Activated CD4-positive, alpha-beta T cell treated with anti-CD3 and anti-CD28 coated beads, Interleukin-2, amount 10 ng/mL, durations not matched to agents 24 days and 14 days (primary cell): ENCODE results near the gene C2CD4C. TPM values are rescaled to one million over a fixed set of nuclear protein-coding genes. Genes with fewer than 3 reads are reported as not detected.
"Not testable (repeated sequence)": the region's sequence is repeated elsewhere in the genome, so short reads cannot be mapped to it uniquely, and the experiment has no call there.

Experiments used
- DNase-seq: peaks from one replicate; pipeline ENCODE4 v3.0.0; 2022
- H3K27ac Mint-ChIP-seq: one replicate; pipeline ENCODE4 v1.8.0; 2022; ENCODE audit warnings: mild to moderate bottlenecking, mixed read lengths
- H3K27me3 Mint-ChIP-seq: one replicate; pipeline ENCODE4 v1.8.0; 2022; ENCODE audit warnings: mixed read lengths
- H3K36me3 Mint-ChIP-seq: one replicate; pipeline ENCODE4 v1.8.0; 2022; ENCODE audit warnings: low read depth, mild to moderate bottlenecking, mixed read lengths
- H3K4me1 Mint-ChIP-seq: one replicate; pipeline ENCODE4 v1.8.0; 2021; ENCODE audit warnings: mixed read lengths
- H3K4me3 Mint-ChIP-seq: one replicate; pipeline ENCODE4 v1.8.0; 2022; ENCODE audit warnings: mild to moderate bottlenecking, moderate library complexity, mixed read lengths
- H3K9me3 Mint-ChIP-seq: one replicate; pipeline ENCODE4 v1.8.0; 2021; ENCODE audit warnings: mixed read lengths
- intact Hi-C: fragments of 100-400 bp; cut with micrococcal nuclease; formaldehyde crosslinking; loops from one replicate; pipeline ENCODE4 v1.15.1; 2023
- total RNA-seq: library from RNA; stranded (reverse); gene quantifications from 2 replicates; pipeline ENCODE4 v1.2.3, GENCODE V29; 2022

The C2CD4C gene
- total RNA-seq, 1 donor from 2014 or later: 0.07 TPM

DNA sequence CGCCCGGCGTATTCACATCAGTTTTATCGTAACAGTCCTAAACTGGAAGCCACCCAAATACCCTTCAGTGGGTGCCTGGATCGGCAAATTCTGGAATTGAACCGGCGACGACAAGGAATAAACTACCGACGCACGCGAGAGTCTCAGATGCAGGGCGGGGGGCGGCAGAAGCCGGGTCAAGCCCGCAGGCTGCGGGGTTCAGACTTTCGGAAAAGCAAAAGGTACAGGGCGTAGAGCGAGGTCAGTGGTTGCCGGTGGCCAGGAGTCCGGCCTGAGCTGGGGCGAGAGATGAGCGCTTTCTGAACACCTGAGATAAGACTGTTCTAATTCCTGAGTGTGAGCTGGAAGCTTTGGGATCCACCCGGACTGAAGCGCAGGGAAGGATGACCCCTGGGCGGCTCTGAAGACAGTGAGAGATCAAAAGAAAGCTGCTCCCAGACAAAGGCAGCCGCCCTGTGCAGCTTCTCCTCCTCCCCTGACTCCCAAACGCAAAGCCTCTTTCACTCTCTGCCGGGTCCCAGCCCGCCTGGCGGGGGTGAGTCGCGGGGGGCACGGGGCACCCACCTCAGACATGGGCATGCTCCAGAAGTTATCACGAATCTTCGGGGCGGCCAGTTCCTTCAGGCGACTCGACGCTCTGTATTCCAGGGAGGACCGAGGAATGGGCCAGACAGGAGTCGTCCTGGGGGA lies 38.2 kb downstream of the C2CD4C start:
- no peaks in the 10 kb centered on the region for H3K36me3 Mint-ChIP-seq
- no peak for DNase-seq
- peaks cover 2% of the 10 kb centered on the region for H3K27me3 Mint-ChIP-seq
- H3K4me1 Mint-ChIP-seq: no peaks in the 10 kb centered on the region
- H3K27ac Mint-ChIP-seq: no peak overlapping the region
- intact Hi-C loops: no loop called here
- H3K9me3 Mint-ChIP-seq: no peaks in the 10 kb centered on the region
- H3K4me3 Mint-ChIP-seq: no peak overlapping the region

DNA sequence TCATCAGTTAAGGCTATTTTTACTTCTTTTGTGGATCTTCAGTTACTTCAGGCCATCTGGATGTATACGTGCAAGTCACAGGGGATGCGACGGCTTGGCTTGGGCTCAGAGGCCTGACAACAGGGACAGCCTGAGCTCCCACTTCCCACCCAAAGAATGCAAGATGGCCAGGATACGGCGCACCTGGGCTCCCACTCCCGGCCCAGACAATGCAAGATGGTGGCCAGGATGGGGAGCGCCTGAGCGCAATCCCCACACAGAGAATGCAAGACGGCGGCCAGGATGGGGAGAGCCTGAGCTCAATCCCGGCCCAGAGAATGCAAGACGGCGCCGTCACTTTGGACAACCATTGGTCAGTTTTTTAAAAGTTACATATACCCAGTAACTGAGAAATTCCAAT lies 39.1 kb downstream of the C2CD4C start:
- no peak overlapping the region for H3K4me3 Mint-ChIP-seq
- H3K27ac Mint-ChIP-seq: no peak overlapping the region
- no peaks in the 10 kb centered on the region for H3K4me1 Mint-ChIP-seq
- H3K36me3 Mint-ChIP-seq: no peaks in the 10 kb centered on the region
- peaks cover 1% of the 10 kb centered on the region for H3K27me3 Mint-ChIP-seq
- intact Hi-C loops: no loop called here
- no peak for DNase-seq
- H3K9me3 Mint-ChIP-seq: no peaks in the 10 kb centered on the region

DNA sequence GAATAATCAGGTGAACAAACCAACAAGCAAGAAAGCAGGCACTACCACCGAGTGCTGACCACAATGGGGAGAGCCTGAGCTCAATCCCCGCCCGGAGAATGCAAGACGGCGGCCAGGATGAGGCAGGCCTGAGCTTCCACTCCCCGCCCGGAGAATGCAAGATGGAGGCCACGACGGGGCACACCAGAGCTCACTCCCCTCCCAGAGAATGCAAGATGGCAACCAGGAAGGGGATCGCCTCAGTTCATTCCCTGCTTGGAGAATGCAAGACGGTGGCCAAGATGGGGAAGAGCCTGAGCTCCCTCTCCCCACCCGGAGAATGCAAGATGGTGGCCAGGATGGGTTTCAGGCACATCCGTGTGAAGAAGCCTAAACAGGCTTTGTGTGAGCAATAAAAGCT lies 39.7 kb downstream of the C2CD4C start:
- Mint-ChIP-seq H3K27me3 (peaks cover 1% of the 10 kb centered on the region), H3K27ac (no peak overlapping the region)

DNA sequence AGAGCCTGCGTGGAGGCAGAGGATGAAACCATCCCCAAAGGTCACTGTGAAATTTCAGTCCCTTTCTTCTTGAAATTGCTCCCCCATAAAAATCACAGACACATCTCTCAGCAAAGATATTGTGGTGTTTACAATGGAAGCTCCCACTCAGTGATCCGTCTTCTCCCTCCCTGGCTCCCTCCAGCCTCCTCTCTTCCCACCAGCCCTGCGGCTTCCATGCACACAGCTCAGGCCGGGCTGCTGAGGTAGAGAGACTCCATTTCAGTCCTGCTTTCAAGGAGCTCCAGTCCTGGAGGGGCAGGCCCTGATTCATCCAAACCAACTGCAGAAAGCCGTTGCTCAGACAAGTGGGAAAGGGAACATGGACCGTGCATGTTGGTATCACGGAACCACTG lies 40.3 kb downstream of the C2CD4C start:
- DNase-seq: no peak
- no peaks in the 10 kb centered on the region for H3K36me3 Mint-ChIP-seq
- H3K27ac Mint-ChIP-seq: no peak overlapping the region
- H3K4me3 Mint-ChIP-seq: no peak overlapping the region
- intact Hi-C loops: no loop called here
- H3K9me3 Mint-ChIP-seq: no peaks in the 10 kb centered on the region
- peaks cover 1% of the 10 kb centered on the region for H3K27me3 Mint-ChIP-seq
- H3K4me1 Mint-ChIP-seq: no peaks in the 10 kb centered on the region

More for the DNA sequence above, 39.7 kb downstream of the C2CD4C start:
- Mint-ChIP-seq H3K9me3 (no peaks in the 10 kb centered on the region), H3K36me3 (no peaks in the 10 kb centered on the region), H3K4me3 (no peak overlapping the region), H3K4me1 (no peaks in the 10 kb centered on the region)
- intact Hi-C loops: no loop called here
- no peak for DNase-seq

DNA sequence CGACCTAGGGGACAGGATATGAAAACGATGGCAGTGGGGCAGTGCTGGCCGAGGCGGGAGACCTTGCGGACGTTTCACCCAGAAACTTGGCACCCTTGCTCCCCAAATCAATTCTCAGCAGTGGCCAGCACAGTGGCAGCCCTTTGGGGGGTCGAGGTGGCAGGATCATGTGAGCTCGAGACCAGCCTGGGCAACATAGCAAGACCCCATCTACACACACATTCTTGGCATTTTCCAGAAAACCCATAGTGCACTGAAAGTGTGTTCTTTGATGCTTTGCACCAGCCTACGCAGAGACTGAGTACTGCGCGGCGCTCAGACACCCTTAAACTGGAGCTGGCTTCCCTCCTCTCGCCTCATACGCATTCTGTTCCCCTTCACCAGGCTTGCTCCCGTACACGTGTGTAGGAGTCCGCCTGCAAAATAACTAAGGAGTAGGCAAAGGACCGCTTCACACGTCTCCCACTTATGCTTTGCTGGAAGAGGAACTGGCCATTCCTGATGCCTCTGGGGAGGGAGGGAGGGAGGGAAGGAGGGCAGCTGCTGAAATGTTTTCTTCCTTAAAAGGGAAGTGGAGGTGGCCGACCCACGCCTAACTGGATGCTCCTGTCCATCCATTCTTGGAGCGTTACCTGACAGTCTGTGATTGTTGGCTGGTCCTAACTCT lies 40.9 kb downstream of the C2CD4C start:
- no peak for DNase-seq
- no peak overlapping the region for H3K27ac Mint-ChIP-seq
- no peaks in the 10 kb centered on the region for H3K36me3 Mint-ChIP-seq
- intact Hi-C loops: no loop called here
- H3K4me1 Mint-ChIP-seq: no peaks in the 10 kb centered on the region
- H3K9me3 Mint-ChIP-seq: no peaks in the 10 kb centered on the region
- H3K4me3 Mint-ChIP-seq: no peak overlapping the region
- H3K27me3 Mint-ChIP-seq: peaks cover 1% of the 10 kb centered on the region

DNA sequence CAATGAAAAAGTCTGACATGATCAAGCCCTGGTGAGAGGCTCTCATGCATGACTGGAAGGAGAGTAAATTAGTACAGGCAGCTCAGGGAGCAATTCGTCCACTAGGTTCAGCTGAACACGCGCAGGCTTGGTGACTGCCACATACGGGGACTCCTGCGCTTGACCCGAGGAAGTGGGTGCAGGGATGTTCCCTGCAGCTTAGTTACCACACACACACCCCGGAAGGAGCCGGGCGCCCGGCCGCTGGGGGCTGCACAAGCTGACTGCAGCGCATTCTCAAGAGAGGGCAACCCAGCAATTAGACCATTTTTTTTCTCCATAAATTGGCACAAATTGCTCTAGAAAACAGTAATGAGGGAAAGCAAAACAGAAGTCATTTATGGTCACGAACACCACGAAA lies 41.4 kb downstream of the C2CD4C start:
- no peaks in the 10 kb centered on the region for H3K36me3 Mint-ChIP-seq
- no peaks in the 10 kb centered on the region for H3K9me3 Mint-ChIP-seq
- no peak overlapping the region for H3K4me3 Mint-ChIP-seq
- H3K4me1 Mint-ChIP-seq: no peaks in the 10 kb centered on the region
- intact Hi-C loops: no loop called here
- no peaks in the 10 kb centered on the region for H3K27me3 Mint-ChIP-seq
- DNase-seq: no peak
- no peak overlapping the region for H3K27ac Mint-ChIP-seq

DNA sequence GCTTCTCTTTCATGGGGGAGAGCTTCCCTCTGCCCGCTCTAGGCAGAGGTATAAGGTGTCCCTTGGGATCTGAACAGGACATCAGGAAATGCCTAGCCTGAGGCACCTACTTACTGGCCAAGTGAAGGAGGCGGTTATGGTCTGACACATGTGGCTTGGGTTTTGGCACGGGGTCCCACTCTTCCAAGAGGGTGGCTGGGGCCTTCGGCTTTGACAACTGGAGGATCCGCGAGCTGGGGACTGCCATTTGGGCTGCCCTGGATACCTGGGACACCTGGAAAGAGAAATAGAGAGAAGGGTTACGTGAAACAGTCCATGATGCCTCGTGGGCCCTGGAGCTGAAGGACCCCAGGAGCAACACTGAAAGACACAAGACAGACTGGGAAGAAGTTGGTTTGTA lies 42.0 kb downstream of the C2CD4C start:
- intact Hi-C loops: no loop called here
- Mint-ChIP-seq H3K36me3 (no peaks in the 10 kb centered on the region), H3K27me3 (no peaks in the 10 kb centered on the region), H3K4me1 (no peaks in the 10 kb centered on the region), H3K27ac (no peak overlapping the region), H3K9me3 (no peaks in the 10 kb centered on the region), H3K4me3 (no peak overlapping the region)
- no peak for DNase-seq

DNA sequence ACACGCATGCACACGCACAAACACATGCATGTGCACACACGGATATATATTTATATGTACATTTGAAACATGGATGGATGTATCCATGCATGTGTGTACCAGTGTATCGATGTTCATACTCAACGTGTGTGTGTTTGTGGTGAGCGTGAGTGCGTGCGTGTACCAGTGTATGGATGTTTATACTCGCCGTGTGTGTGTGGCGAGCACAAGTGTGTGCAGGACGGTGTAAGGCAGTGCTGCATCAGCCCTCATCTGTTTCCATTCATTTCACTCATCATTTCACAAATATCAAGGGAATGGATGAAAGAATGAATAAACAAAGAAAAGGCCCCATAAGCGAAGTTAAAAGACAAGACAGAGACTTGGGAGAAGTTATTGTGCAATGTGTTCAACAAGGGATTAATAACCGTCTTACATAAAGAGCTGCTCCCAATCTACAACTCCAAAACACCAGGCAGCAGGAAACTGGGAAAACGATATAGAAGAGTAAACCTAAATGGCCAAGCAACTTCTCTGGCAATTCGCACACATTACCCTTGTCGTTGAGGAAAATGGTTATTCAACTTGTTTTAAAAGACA lies 42.7 kb downstream of the C2CD4C start:
- Mint-ChIP-seq H3K27ac (no peak overlapping the region), H3K4me1 (no peaks in the 10 kb centered on the region)

DNA sequence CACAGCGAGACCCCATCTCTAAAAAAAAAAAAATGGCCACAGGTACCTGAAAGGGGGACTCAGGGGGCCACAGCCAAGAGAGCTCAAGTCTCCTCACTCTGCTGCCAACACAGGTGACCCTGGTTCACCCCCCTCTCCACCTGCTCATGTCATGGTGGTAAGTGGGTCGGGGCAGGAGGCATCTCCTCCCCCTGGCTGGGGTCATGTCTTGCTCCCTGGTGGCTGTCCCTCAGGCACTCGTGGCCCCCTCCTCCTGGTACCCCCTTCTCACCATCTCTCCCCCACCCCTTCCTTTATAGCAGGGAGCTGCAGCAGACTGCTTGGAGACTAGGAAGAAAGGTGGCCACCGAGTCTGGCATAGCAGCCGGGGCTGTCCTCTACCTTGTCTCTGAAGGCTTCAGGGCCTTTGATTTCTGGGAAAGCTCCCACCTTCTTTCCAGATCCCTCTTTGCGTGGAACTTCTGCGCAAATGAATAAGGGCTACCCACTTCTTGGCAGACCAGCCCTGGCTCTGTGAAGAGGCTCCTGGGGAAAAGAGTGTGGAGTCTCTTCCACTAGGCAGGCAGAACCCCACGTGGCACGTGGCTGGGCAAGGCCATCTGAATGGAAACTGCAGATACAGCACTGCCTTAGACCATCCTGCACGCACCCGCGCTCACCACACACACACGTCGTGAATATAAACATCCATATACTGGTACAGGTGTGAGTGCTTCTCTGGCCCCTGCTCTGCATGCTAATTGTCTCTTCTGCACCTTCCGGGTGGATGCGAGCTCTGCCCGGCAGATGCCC lies 44.3 kb downstream of the C2CD4C start:
- no peak for DNase-seq
- Mint-ChIP-seq H3K4me3 (no peak overlapping the region), H3K27ac (no peak overlapping the region)

More for the DNA sequence above, 42.7 kb downstream of the C2CD4C start:
- H3K4me3 Mint-ChIP-seq: no peak overlapping the region
- H3K27me3 Mint-ChIP-seq: no peaks in the 10 kb centered on the region
- intact Hi-C loops: no loop called here
- no peaks in the 10 kb centered on the region for H3K9me3 Mint-ChIP-seq
- no peak for DNase-seq
- H3K36me3 Mint-ChIP-seq: no peaks in the 10 kb centered on the region

DNA sequence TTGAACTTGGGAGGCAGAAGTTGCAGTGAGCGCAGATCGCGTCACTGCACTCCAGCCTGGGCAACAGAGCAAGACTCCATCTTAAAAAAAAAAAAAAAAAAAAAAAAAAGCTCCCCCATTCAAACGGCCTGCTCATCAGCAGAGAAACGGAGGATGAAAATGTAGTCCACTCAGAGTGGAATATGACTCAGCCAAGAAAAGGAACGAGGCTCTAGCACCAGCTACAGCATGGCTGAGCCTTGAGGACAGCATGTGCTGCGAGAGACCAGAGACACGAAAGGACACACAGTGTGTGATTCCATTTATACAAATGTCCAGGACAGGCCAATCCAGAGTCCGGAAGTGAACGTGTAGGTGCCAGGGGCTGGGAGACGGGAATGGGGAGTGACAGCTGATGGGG lies 46.3 kb downstream of the C2CD4C start:
- H3K27me3 Mint-ChIP-seq: no peaks in the 10 kb centered on the region
- intact Hi-C loops: no loop called here
- no peak overlapping the region for H3K4me3 Mint-ChIP-seq
- DNase-seq: no peak
- no peaks in the 10 kb centered on the region for H3K9me3 Mint-ChIP-seq
- H3K36me3 Mint-ChIP-seq: no peaks in the 10 kb centered on the region
- no peaks in the 10 kb centered on the region for H3K4me1 Mint-ChIP-seq
- no peak overlapping the region for H3K27ac Mint-ChIP-seq

More for the DNA sequence above, 44.3 kb downstream of the C2CD4C start:
- intact Hi-C loops: no loop called here
- H3K27me3 Mint-ChIP-seq: no peaks in the 10 kb centered on the region
- H3K9me3 Mint-ChIP-seq: no peaks in the 10 kb centered on the region
- H3K4me1 Mint-ChIP-seq: no peaks in the 10 kb centered on the region
- no peaks in the 10 kb centered on the region for H3K36me3 Mint-ChIP-seq

DNA sequence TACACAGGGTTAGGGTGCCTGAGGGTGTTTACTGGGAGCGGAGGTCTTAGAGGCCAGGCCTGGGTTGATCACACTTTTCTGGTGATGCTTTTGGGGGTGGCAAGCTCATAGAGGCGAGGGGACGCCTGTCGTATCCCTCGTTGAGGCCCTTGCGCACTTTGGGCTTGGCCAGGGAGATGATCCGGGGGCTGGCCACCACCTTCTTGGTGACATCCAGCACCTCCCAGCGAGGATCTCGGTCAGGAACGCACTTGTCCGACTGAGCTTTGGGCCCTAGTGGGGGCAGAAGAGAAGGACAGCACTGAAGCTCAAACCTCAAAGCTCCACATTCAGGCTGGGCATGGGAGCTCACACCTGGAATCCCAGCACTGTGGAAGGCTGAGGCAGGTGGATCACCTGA lies 46.8 kb downstream of the C2CD4C start:
- Mint-ChIP-seq H3K4me3 (no peak overlapping the region), H3K4me1 (no peaks in the 10 kb centered on the region), H3K27me3 (no peaks in the 10 kb centered on the region), H3K9me3 (peaks cover 4% of the 10 kb centered on the region), H3K36me3 (no peaks in the 10 kb centered on the region), H3K27ac (no peak overlapping the region)
- intact Hi-C loops: no loop called here
- no peak for DNase-seq

DNA sequence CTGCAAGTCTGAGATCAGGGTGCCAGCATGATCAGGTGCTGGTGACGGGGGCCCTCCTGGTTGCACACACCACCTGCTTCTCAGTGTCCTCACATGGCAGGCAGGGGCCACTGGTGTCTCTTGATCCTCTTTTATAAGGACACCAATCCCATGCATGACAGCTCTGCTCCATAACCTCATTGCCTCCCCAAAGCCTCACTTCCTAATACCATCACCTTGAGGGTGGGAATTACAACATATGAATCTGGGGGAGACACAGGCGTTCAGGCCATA lies 49.4 kb downstream of the C2CD4C start:
- no peak overlapping the region for H3K27ac Mint-ChIP-seq
- peaks cover 4% of the 10 kb centered on the region for H3K9me3 Mint-ChIP-seq
- DNase-seq: no peak
- H3K4me3 Mint-ChIP-seq: no peak overlapping the region
- intact Hi-C loops: no loop called here
- peaks cover 2% of the 10 kb centered on the region for H3K36me3 Mint-ChIP-seq
- H3K27me3 Mint-ChIP-seq: no peaks in the 10 kb centered on the region
- no peaks in the 10 kb centered on the region for H3K4me1 Mint-ChIP-seq

DNA sequence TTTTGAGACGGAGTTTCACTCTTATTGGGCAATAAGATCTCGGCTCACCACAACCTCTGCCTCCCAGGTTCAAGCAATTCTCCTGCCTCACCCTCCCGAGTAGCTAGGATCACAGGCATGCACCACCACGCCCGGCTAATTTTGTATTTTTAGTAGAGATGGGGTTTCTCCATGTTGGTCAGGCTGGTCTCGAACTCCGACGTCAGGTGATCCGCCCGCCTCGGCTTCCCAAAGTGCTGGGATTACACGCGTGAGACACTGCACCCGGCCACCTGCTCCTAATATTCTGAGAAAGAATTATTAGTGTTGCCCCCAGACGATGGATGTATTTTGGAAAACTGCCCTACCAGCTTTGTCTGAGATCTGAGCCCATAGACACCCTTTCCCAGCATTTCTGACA lies 53.4 kb downstream of the C2CD4C start:
- H3K27ac Mint-ChIP-seq, H3K4me1 Mint-ChIP-seq, H3K4me3 Mint-ChIP-seq, intact Hi-C loops, H3K36me3 Mint-ChIP-seq, DNase-seq, H3K27me3 Mint-ChIP-seq: not testable (repeated sequence)
- peaks cover 14% of the 10 kb centered on the region for H3K9me3 Mint-ChIP-seq
